Endothelial cell of umbilical vein (primary cell): ENCODE data around the gene URI1. TPM values are rescaled to one million over a fixed set of nuclear protein-coding genes. Genes with fewer than 3 reads are reported as not detected.
"Not testable (repeated sequence)": the region's sequence is repeated elsewhere in the genome, so short reads cannot be mapped to it uniquely, and the experiment has no call there.

Experiments used
- BruUV-seq: library from RNA; stranded (reverse); fragments of 400-500 nt; replicated peaks from 2 replicates; lab custom pipeline; 2021; lab: Mats Ljungman, UMichigan
- CTCF ChIA-PET: fragments of 300-600, 350-600 bp; sonication (Branson Sonifier 250); formaldehyde crosslinking; loops from one replicate; lab custom pipeline; 2021; ENCODE audit warnings: antibody characterized with exemption, inconsistent platforms; lab: Charles Lee
- POLR2A ChIA-PET: fragments of 300-600, 350-600 bp; sonication (Branson Sonifier 250); formaldehyde crosslinking; loops from one replicate; lab custom pipeline; 2021; ENCODE audit warnings: antibody characterized with exemption, inconsistent platforms; lab: Charles Lee
- DNase-seq: peaks from one replicate; pipeline ENCODE4 v3.0.0-alpha.2; 2011; ENCODE audit warnings: low read depth, low spot score
- FAIRE-seq: peaks from 2 replicates; lab custom pipeline; 2011; peaks lifted over from hg19 to GRCh38; lab: Jason Lieb, UNC
- H2AFZ ChIP-seq: 2 replicates; pipeline ENCODE4 v1.6.0; 2012; ENCODE audit warnings: low read depth, low read length, control low read depth, inconsistent platforms
- H3K27ac ChIP-seq: 2 replicates; pipeline ENCODE4 v1.5.1; 2011; ENCODE audit warnings: low read depth, mild to moderate bottlenecking, control low read depth, low read length, moderate library complexity; ENCODE audit not compliant: insufficient read depth
- H3K27me3 ChIP-seq, 2 experiments: 2 replicates each; pipeline versions ENCODE4 v1.6.0 to v1.6.1; 2011; ENCODE audit warnings: low read length in 2 of 2, mixed read lengths in 1 of 2; ENCODE audit not compliant: control insufficient read depth in 2 of 2, insufficient read depth in 2 of 2
- H3K36me3 ChIP-seq, 2 experiments: 2 replicates in 1 of 2; 3 replicates in 1 of 2; pipeline ENCODE4 v1.5.1; 2011; ENCODE audit warnings: low read length in 2 of 2, mild to moderate bottlenecking in 1 of 2, moderate library complexity in 1 of 2; ENCODE audit not compliant: control insufficient read depth in 2 of 2, insufficient read depth in 2 of 2; ENCODE audit errors: extremely low read depth in 1 of 2
- H3K4me1 ChIP-seq: 3 replicates; pipeline ENCODE4 v1.5.1; 2011; ENCODE audit warnings: mild to moderate bottlenecking, low read length; ENCODE audit not compliant: control insufficient read depth, insufficient read depth; ENCODE audit errors: extremely low read depth
- H3K4me2 ChIP-seq: 2 replicates; pipeline ENCODE4 v1.6.1; 2011; ENCODE audit warnings: low read length, control low read depth, mixed read lengths; ENCODE audit not compliant: insufficient read depth
- H3K4me3 ChIP-seq, 3 experiments: fragments of 200-600 bp in 1 of 3; sonication (generic), shearing (Covaris generic) in 1 of 3; replicated peaks in 1 of 3; 2 replicates each; pipeline ENCODE4 v1.5.1; 2011 to 2016; ENCODE audit warnings: control low read depth in 3 of 3, low read length in 3 of 3, mild to moderate bottlenecking in 2 of 3, inconsistent platforms in 1 of 3, low read depth in 1 of 3, moderate library complexity in 1 of 3; ENCODE audit not compliant: insufficient read depth in 1 of 3
- H3K79me2 ChIP-seq: 2 replicates; pipeline ENCODE4 v1.6.0; 2012; ENCODE audit warnings: low read length, inconsistent platforms; ENCODE audit not compliant: control insufficient read depth, insufficient read depth
- H3K9ac ChIP-seq: replicated peaks from 2 replicates; pipeline ENCODE3; 2011; ENCODE audit warnings: low read length, control low read depth; ENCODE audit not compliant: insufficient read depth; ENCODE audit errors: extremely low read depth
- H3K9me1 ChIP-seq: replicated peaks from 3 replicates; pipeline ENCODE4 v1.6.0; 2011; ENCODE audit warnings: mild to moderate bottlenecking, low read length; ENCODE audit not compliant: control insufficient read depth, insufficient read depth; ENCODE audit errors: extremely low read depth
- H3K9me3 ChIP-seq: replicated peaks from 2 replicates; pipeline ENCODE4 v1.5.1; 2012; ENCODE audit warnings: low read length, inconsistent platforms; ENCODE audit not compliant: control insufficient read depth, insufficient read depth
- H4K20me1 ChIP-seq: replicated peaks from 2 replicates; pipeline ENCODE3; 2011; ENCODE audit warnings: mild to moderate bottlenecking, low read length; ENCODE audit not compliant: control insufficient read depth, insufficient read depth; ENCODE audit errors: extremely low read depth
- EZH2 ChIP-seq: IDR thresholded peaks from 2 replicates; pipeline ENCODE4 v1.6.1; 2012; ENCODE audit warnings: borderline replicate concordance, low read depth, mild to moderate bottlenecking, moderate library complexity, low read length, inconsistent platforms; ENCODE audit not compliant: severe bottlenecking
- FOS ChIP-seq: IDR thresholded peaks from 2 replicates; pipeline ENCODE4 v1.6.1; 2011; ENCODE audit warnings: mild to moderate bottlenecking, low read length, moderate library complexity, borderline replicate concordance; ENCODE audit not compliant: insufficient read depth
- GATA2 ChIP-seq: IDR thresholded peaks from 2 replicates; pipeline ENCODE4 v1.7.0; 2011; ENCODE audit warnings: low read depth, mild to moderate bottlenecking, moderate library complexity, mixed read lengths, low read length; ENCODE audit not compliant: insufficient read length, insufficient read depth
- JUN ChIP-seq: IDR thresholded peaks from 2 replicates; pipeline ENCODE4 v1.6.1; 2011; ENCODE audit warnings: borderline replicate concordance, low read depth; ENCODE audit not compliant: insufficient read length, insufficient read depth
- MAX ChIP-seq: IDR thresholded peaks from 2 replicates; pipeline ENCODE4 v1.6.1; 2011; ENCODE audit not compliant: insufficient read depth, insufficient read length
- MYC ChIP-seq: IDR thresholded peaks from one replicate; pipeline ENCODE4 v1.6.1; 2011; ENCODE audit warnings: mild to moderate bottlenecking, low read depth, low read length
- POLR2A ChIP-seq: IDR thresholded peaks from 2 replicates; pipeline ENCODE4 v1.6.1; 2012; ENCODE audit warnings: low read depth, mild to moderate bottlenecking, control low read depth, low read length
- POLR2AphosphoS5 ChIP-seq: IDR thresholded peaks from 2 replicates; pipeline ENCODE4 v1.6.1; 2012; ENCODE audit warnings: low read depth, mild to moderate bottlenecking, control low read depth, low read length, moderate library complexity; ENCODE audit not compliant: insufficient read depth
- dilution Hi-C: fragments of 300-500 bp; cut with MboI; formaldehyde crosslinking; loops from one replicate; pipeline ENCODE4 v1.15.0; 2019; ENCODE audit warnings: low sequenced_read_pairs; ENCODE audit not compliant: extremely low pct_ligation_motif_present
- intact Hi-C: fragments of 100-400 bp; cut with micrococcal nuclease; formaldehyde crosslinking; loops from one replicate; pipeline ENCODE4 v1.10.0; 2022
- polyA plus RNA-seq, 4 experiments: library from polyadenylated mRNA; depleted of rRNA in 3 of 4; stranded (reverse) in 3 of 4; unstranded in 1 of 4; fragments of >200 nt; gene quantifications; 2 replicates each; pipeline versions ENCODE4 v1.2.1 to v1.2.3, GENCODE V29; 2011 to 2012; ENCODE audit warnings: missing spikeins in 1 of 4
- total RNA-seq: library from RNA; stranded (reverse); gene quantifications from 2 replicates; pipeline ENCODE4 v1.2.3, GENCODE V29; 2021
- TF ChIP-seq, protein P1 (sequence below), 2 donors: IDR thresholded peaks; 1 replicate in 1 of 2; 2 replicates in 1 of 2; pipeline ENCODE4 v1.5.1; 2011; ENCODE audit warnings: low read length in 2 of 2, mild to moderate bottlenecking in 2 of 2, moderate library complexity in 2 of 2, control low read depth in 1 of 2, inconsistent platforms in 1 of 2, low read depth in 1 of 2; ENCODE audit not compliant: insufficient read depth in 1 of 2; ENCODE audit errors: extremely low read depth in 1 of 2

URI1 gene
- total and polyA plus RNA-seq, 2 donors (not counting 3 experiments of a cell fraction or from before 2014, with no cell fraction given): 12.8 to 28.9 TPM

DNA sequence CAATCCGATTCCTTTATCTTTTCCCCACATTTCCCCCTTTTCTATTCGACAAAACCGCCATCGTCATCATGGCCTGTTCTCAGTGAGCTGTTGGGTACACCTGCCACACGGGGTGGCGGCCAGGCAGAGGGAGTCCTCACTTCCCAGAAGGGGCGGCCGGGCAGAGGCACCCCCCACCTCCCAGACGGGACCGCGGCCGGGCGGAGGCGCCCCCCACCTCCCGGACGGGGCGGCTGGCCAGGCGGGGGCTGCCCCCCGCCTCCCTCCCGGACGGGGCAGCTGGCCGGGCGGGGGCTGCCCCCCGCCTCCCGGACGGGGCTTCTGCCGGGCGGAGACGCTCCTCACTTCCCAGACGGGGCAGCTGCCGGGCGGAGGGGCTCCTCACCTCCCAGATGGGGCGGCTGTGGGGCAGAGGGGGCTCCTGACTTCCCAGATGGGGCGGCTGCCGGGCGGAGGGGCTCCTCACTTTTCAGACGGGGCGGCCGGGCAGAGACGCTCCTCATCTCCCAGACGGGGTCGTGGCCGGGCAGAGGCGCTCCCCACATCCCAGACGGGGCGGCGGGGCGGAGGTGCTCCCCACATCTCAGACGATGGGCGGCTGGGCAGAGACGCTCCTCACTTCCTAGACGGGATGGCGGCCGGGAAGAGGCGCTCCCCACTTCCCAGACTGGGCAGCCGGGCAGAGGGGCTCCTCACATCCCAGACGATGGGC lies 6.9 kb downstream of the URI1 start:
- dilution Hi-C loops, BruUV-seq, H2AFZ ChIP-seq, FAIRE-seq, H3K36me3 ChIP-seq, H3K27me3 ChIP-seq, H3K9me3 ChIP-seq, DNase-seq, CTCF ChIA-PET, H3K27ac ChIP-seq, H4K20me1 ChIP-seq, H3K9me1 ChIP-seq, intact Hi-C loops, H3K4me3 ChIP-seq, H3K4me2 ChIP-seq, H3K9ac ChIP-seq, H3K4me1 ChIP-seq: not testable (repeated sequence)
- peaks cover 62% of the 10 kb centered on the region for H3K79me2 ChIP-seq
- POLR2A ChIA-PET: interaction anchor here (0.6 kb wide), 1 partner anchor 98 kb away, joined by 4 read pairs; no protein-coding TSS in a partner anchor

DNA sequence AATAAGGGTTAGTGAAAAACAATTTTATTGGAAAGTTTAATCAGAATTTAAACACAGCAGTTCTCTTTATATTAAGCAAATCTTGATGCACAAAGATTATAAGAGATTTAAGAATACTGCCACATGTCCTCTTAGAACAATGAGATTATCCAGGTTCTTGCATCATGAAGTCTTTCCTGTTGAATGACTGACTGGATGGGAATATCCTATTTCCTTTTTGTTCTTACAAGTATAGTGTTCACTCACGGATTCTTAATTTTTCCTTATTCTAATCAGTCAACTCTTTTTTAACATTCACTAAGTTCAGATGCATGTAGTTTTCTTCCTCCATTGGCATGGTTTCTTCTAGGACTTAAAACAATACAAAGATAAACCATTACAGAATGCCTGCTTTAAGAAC lies 10.1 kb downstream of the URI1 start:
- Histone ChIP-seq H3K36me3 (no peaks in the 10 kb centered on the region), H3K9ac (no peak overlapping the region), H3K27me3 (no peaks in the 10 kb centered on the region), H3K79me2 (peaks cover 54% of the 10 kb centered on the region), H2AFZ (no peak overlapping the region), H4K20me1 (no peaks in the 10 kb centered on the region), H3K9me1 (no peaks in the 10 kb centered on the region), H3K27ac (no peak overlapping the region), H3K4me1 (peaks cover 3% of the 10 kb centered on the region), H3K9me3 (no peaks in the 10 kb centered on the region), H3K4me3 (no peak overlapping the region), H3K4me2 (no peak overlapping the region)
- intact Hi-C loops: no loop called here
- ChIA-PET POLR2A (no interaction called here), CTCF (no interaction called here)
- peak; percentile 20 for DNase-seq
- no TSS peak for BruUV-seq
- no peak for TF ChIP-seq MYC
- no peak for TF ChIP-seq FOS
- TF ChIP-seq, protein P1, sequence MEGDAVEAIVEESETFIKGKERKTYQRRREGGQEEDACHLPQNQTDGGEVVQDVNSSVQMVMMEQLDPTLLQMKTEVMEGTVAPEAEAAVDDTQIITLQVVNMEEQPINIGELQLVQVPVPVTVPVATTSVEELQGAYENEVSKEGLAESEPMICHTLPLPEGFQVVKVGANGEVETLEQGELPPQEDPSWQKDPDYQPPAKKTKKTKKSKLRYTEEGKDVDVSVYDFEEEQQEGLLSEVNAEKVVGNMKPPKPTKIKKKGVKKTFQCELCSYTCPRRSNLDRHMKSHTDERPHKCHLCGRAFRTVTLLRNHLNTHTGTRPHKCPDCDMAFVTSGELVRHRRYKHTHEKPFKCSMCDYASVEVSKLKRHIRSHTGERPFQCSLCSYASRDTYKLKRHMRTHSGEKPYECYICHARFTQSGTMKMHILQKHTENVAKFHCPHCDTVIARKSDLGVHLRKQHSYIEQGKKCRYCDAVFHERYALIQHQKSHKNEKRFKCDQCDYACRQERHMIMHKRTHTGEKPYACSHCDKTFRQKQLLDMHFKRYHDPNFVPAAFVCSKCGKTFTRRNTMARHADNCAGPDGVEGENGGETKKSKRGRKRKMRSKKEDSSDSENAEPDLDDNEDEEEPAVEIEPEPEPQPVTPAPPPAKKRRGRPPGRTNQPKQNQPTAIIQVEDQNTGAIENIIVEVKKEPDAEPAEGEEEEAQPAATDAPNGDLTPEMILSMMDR (IDR thresholded peaks at IDR 0.05; ENCODE audit: extremely low read depth in 1 of 2, insufficient read depth in 1 of 2, low read depth in 1 of 2, low read length in 2 of 2): no peak
- no peak for TF ChIP-seq MAX
- no peak for TF ChIP-seq EZH2
- TF ChIP-seq POLR2A: no peak
- no peak for TF ChIP-seq GATA2
- TF ChIP-seq JUN: no peak
- TF ChIP-seq POLR2AphosphoS5: no peak
- dilution Hi-C loops: no loop called here
- peak; percentile 28 for FAIRE-seq
